ENCODE measurements around the gene RPS26. TPM values are rescaled to one million over a fixed set of nuclear protein-coding genes. Genes with fewer than 3 reads are reported as not detected.

Gene RPS26
- total and polyA plus RNA-seq, 2 of the 13 experiments (the other 11 are each of a cell fraction or from before 2014, with no cell fraction given): 150 to 421 TPM

GRCh38 chr12:55996715-55997534, 44.8 kb upstream of the RPS26 start, which contains the start of gene SUOX (continued):
- no peak for TF ChIP-seq NR0B2 (CRISPR knock-in tag; IDR thresholded peaks at IDR 0.05)
- TF ChIP-seq ATAD3A (CRISPR knock-in tag; IDR thresholded peaks at IDR 0.05): no peak
- TF ChIP-seq HOXD1 (CRISPR knock-in tag; IDR thresholded peaks at IDR 0.05): no peak
- no peak; the same call in 1 of the 2 replicates for TF ChIP-seq ZNF678 (CRISPR knock-in tag; IDR thresholded peaks at IDR 0.05)
- no peak; the same call in 1 of the 2 replicates for TF ChIP-seq ARNTL (CRISPR knock-in tag; IDR thresholded peaks at IDR 0.05)
- TF ChIP-seq SP5 (CRISPR knock-in tag; IDR thresholded peaks at IDR 0.05; ENCODE audit: borderline replicate concordance, low read depth): peak; percentile 47; the same call in 1 of the 2 replicates
- 0 out of 2 replicates have a peak, but pooled peaks have one; percentile 61 for TF ChIP-seq MLXIP (CRISPR knock-in tag; IDR thresholded peaks at IDR 0.05; ENCODE audit: borderline replicate concordance)
- peak; percentile 81 for TF ChIP-seq HNF4A (CRISPR knock-in tag; IDR thresholded peaks at IDR 0.05)
- TF ChIP-seq MEIS1 (CRISPR knock-in tag; IDR thresholded peaks at IDR 0.05; ENCODE audit: borderline replicate concordance): no peak
- no peak for TF ChIP-seq ZNF503 (CRISPR knock-in tag; IDR thresholded peaks at IDR 0.05)
- no peak for TF ChIP-seq ZNF225 (CRISPR knock-in tag; IDR thresholded peaks at IDR 0.05)
- peak; percentile 92 for TF ChIP-seq POLR2G (IDR thresholded peaks at IDR 0.05; ENCODE audit: low read depth, low read length)
- no peak for TF ChIP-seq PAX8 (CRISPR knock-in tag; IDR thresholded peaks at IDR 0.05; ENCODE audit: borderline replicate concordance)
- TF ChIP-seq ARID3A (IDR thresholded peaks at IDR 0.05; ENCODE audit: low read depth, low read length): no peak
- TF ChIP-seq CEBPZ (IDR thresholded peaks at IDR 0.05; ENCODE audit: low read length): no peak
- TF ChIP-seq TSC22D2 (CRISPR knock-in tag; IDR thresholded peaks at IDR 0.05; ENCODE audit: borderline replicate concordance): peak; percentile 26; the same call in 1 of the 2 replicates
- TF ChIP-seq SRSF4 (IDR thresholded peaks at IDR 0.05; ENCODE audit: low read depth, low read length, poor library complexity, severe bottlenecking): no peak
- TF ChIP-seq MAFG (CRISPR knock-in tag; IDR thresholded peaks at IDR 0.05): no peak
